HFFc6 (cell line): Measurements from ENCODE around the gene ADAP1. TPM values are rescaled to one million over a fixed set of nuclear protein-coding genes. Genes with fewer than 3 reads are reported as not detected.

Experiments
- DNase-seq: peaks from one replicate; pipeline ENCODE4 v3.0.0-alpha.2; 2018
- H3K27ac Mint-ChIP-seq: 2 replicates; pipeline ENCODE4 v1.8.0; 2020; ENCODE audit warnings: mild to moderate bottlenecking, mixed read lengths
- H3K27me3 Mint-ChIP-seq: 2 replicates; pipeline ENCODE4 v1.8.0; 2021; ENCODE audit warnings: mild to moderate bottlenecking, moderate library complexity, mixed read lengths; ENCODE audit not compliant: insufficient read depth
- H3K36me3 Mint-ChIP-seq: 2 replicates; pipeline ENCODE4 v1.8.0; 2021; ENCODE audit warnings: low read depth, mixed read lengths
- H3K4me1 Mint-ChIP-seq: 2 replicates; pipeline ENCODE4 v1.8.0; 2020; ENCODE audit warnings: low read depth, mixed read lengths
- H3K4me3 Mint-ChIP-seq: 2 replicates; pipeline ENCODE4 v1.8.0; 2020; ENCODE audit warnings: mild to moderate bottlenecking, moderate library complexity, mixed read lengths
- H3K9me3 Mint-ChIP-seq: 2 replicates; pipeline ENCODE4 v1.8.0; 2020; ENCODE audit warnings: mild to moderate bottlenecking, mixed read lengths
- CTCF ChIP-seq: fragments of 200-600 bp; sonication (generic); IDR thresholded peaks from 2 replicates; pipeline ENCODE4 v1.5.0; 2021; ENCODE audit warnings: antibody characterized with exemption, mild to moderate bottlenecking
- total RNA-seq, 6 experiments: library from RNA; stranded (reverse); fragmentation: NEBNext Ultra II Directional; extraction: Animal tissue kit (Norgen Biotek cat#: 25700); gene quantifications; 2 replicates in 1 of 6; 3 replicates in 5 of 6; pipeline ENCODE4 v1.2.3, GENCODE V29; 2021

The ADAP1 gene
- total RNA-seq, 6 experiments from 2014 or later: 0.64 to 1.1 (median 0.90) TPM

GRCh38 chr7:889391-889790, 65.1 kb downstream of the ADAP1 start:
- TF ChIP-seq CTCF: no peak
- Mint-ChIP-seq H3K4me1 (no peaks in the 10 kb centered on the region), H3K4me3 (no peak overlapping the region), H3K27ac (no peak overlapping the region), H3K27me3 (peaks cover 2% of the 10 kb centered on the region; the same call in 1 of the 2 replicates), H3K9me3 (no peaks in the 10 kb centered on the region), H3K36me3 (peaks cover 18% of the 10 kb centered on the region)
- DNase-seq: no peak

- Mint-ChIP-seq H3K4me1 (no peaks in the 10 kb centered on the region), H3K4me3 (no peak overlapping the region), H3K9me3 (no peaks in the 10 kb centered on the region), H3K36me3 (peaks cover 18% of the 10 kb centered on the region), H3K27ac (no peak overlapping the region), H3K27me3 (peaks cover 2% of the 10 kb centered on the region; the same call in 1 of the 2 replicates)
- no peak for DNase-seq
- TF ChIP-seq CTCF: no peak
These were observed 65.5 kb downstream of the ADAP1 start for GRCh38 chr7:889025-889390.

- H3K9me3 Mint-ChIP-seq: no peaks in the 10 kb centered on the region
- no peak for TF ChIP-seq CTCF
- no peaks in the 10 kb centered on the region for H3K4me1 Mint-ChIP-seq
These were observed 66.1 kb downstream of the ADAP1 start for GRCh38 chr7:888081-889024.

GRCh38 chr7:887488-887820, 67.0 kb downstream of the ADAP1 start:
- H3K9me3 Mint-ChIP-seq: no peaks in the 10 kb centered on the region

More at GRCh38 chr7:888081-889024, 66.1 kb downstream of the ADAP1 start:
- no peak overlapping the region for H3K4me3 Mint-ChIP-seq
- no peak overlapping the region for H3K27ac Mint-ChIP-seq
- peaks cover 15% of the 10 kb centered on the region for H3K36me3 Mint-ChIP-seq
- peaks cover 2% of the 10 kb centered on the region; the same call in 1 of the 2 replicates for H3K27me3 Mint-ChIP-seq
- no peak for DNase-seq

More at GRCh38 chr7:887488-887820, 67.0 kb downstream of the ADAP1 start:
- H3K27me3 Mint-ChIP-seq: no peaks in the 10 kb centered on the region
- H3K4me3 Mint-ChIP-seq: no peak overlapping the region
- H3K4me1 Mint-ChIP-seq: no peaks in the 10 kb centered on the region
- H3K36me3 Mint-ChIP-seq: peaks cover 8% of the 10 kb centered on the region
- DNase-seq: no peak
- no peak for TF ChIP-seq CTCF
- H3K27ac Mint-ChIP-seq: no peak overlapping the region
